KMS-11 (cell line): ENCODE data around the gene RGS7.

Experiments used
- H2AFZ ChIP-seq: fragments of 200-600 bp; sonication (generic); 2 replicates; pipeline ENCODE4 v1.6.1; 2016; ENCODE audit warnings: antibody characterized with exemption, mixed run types, low read depth
- H3K27ac ChIP-seq: fragments of 200-600 bp; sonication (generic); 2 replicates; pipeline ENCODE4 v1.6.1; 2016; ENCODE audit warnings: mild to moderate bottlenecking, mixed run types
- H3K27me3 ChIP-seq: fragments of 200-600 bp; sonication (generic); 2 replicates; pipeline ENCODE4 v1.6.1; 2017; ENCODE audit warnings: mild to moderate bottlenecking, low read depth, mixed run types, moderate library complexity; ENCODE audit not compliant: insufficient read depth
- H3K36me3 ChIP-seq: fragments of 200-600 bp; sonication (generic); 2 replicates; pipeline ENCODE4 v1.6.1; 2017; ENCODE audit warnings: mild to moderate bottlenecking, mixed run types; ENCODE audit not compliant: insufficient read depth
- H3K4me1 ChIP-seq: fragments of 200-600 bp; sonication (generic); 2 replicates; pipeline ENCODE4 v1.6.1; 2016; ENCODE audit warnings: mild to moderate bottlenecking, low read depth, mixed run types; ENCODE audit not compliant: poor library complexity, severe bottlenecking
- H3K4me2 ChIP-seq: fragments of 200-600 bp; sonication (generic); 2 replicates; pipeline ENCODE4 v1.7.0; 2016; ENCODE audit warnings: mild to moderate bottlenecking, mixed run types
- H3K4me3 ChIP-seq: fragments of 200-600 bp; sonication (generic); IDR thresholded peaks from 2 replicates; pipeline ENCODE4 v1.6.1; 2017; ENCODE audit warnings: low read depth, low read length, mixed read lengths; ENCODE audit not compliant: insufficient read depth
- H3K79me2 ChIP-seq: fragments of 200-600 bp; sonication (generic); 2 replicates; pipeline ENCODE4 v1.6.1; 2016; ENCODE audit warnings: low read depth, mixed run types; ENCODE audit not compliant: insufficient read depth
- H3K9ac ChIP-seq: fragments of 200-600 bp; sonication (generic); 2 replicates; pipeline ENCODE4 v1.6.1; 2016; ENCODE audit warnings: mild to moderate bottlenecking, mixed run types
- H4K20me1 ChIP-seq: fragments of 200-600 bp; sonication (generic); 2 replicates; pipeline ENCODE4 v1.6.1; 2016; ENCODE audit warnings: mild to moderate bottlenecking, mixed run types; ENCODE audit not compliant: insufficient read depth
- CTCF ChIP-seq: fragments of 200-600 bp; sonication (generic); conservative IDR thresholded peaks from 2 replicates; pipeline ENCODE4 v1.6.1; 2017; ENCODE audit warnings: low read depth, mild to moderate bottlenecking, antibody characterized with exemption, low read length, moderate library complexity, mixed read lengths

Gene RGS7

GRCh38 chr1:241235256-241235897 lies 121.6 kb downstream of the RGS7 start:
- Histone ChIP-seq H4K20me1 (no peaks in the 10 kb centered on the region), H3K4me2 (no peak overlapping the region), H3K4me3 (no peak overlapping the region), H3K9ac (no peak overlapping the region), H3K4me1 (no peaks in the 10 kb centered on the region), H3K36me3 (no peaks in the 10 kb centered on the region), H3K79me2 (no peaks in the 10 kb centered on the region), H3K27me3 (no peaks in the 10 kb centered on the region), H3K27ac (no peak overlapping the region), H2AFZ (no peak overlapping the region)
- no peak for TF ChIP-seq CTCF

- no peak overlapping the region for H3K27ac ChIP-seq
- no peak overlapping the region for H3K4me3 ChIP-seq
- H3K9ac ChIP-seq = no peak overlapping the region
- no peaks in the 10 kb centered on the region for H4K20me1 ChIP-seq
- H3K4me2 ChIP-seq = no peak overlapping the region
- H3K79me2 ChIP-seq = no peaks in the 10 kb centered on the region
- no peak overlapping the region for H2AFZ ChIP-seq
- no peaks in the 10 kb centered on the region for H3K36me3 ChIP-seq
- no peak for TF ChIP-seq CTCF
- no peaks in the 10 kb centered on the region for H3K4me1 ChIP-seq
- no peaks in the 10 kb centered on the region for H3K27me3 ChIP-seq
These were observed 127.3 kb downstream of the RGS7 start for GRCh38 chr1:241229711-241230110.

- Histone ChIP-seq H3K9ac (no peak overlapping the region), H3K79me2 (no peaks in the 10 kb centered on the region), H4K20me1 (no peaks in the 10 kb centered on the region), H3K27ac (no peak overlapping the region), H3K27me3 (no peaks in the 10 kb centered on the region), H3K4me1 (no peaks in the 10 kb centered on the region), H3K36me3 (no peaks in the 10 kb centered on the region), H2AFZ (no peak overlapping the region), H3K4me2 (no peak overlapping the region), H3K4me3 (no peak overlapping the region)
- TF ChIP-seq CTCF = no peak
These were observed 127.8 kb downstream of the RGS7 start for GRCh38 chr1:241229216-241229615.

- H3K36me3 ChIP-seq = no peaks in the 10 kb centered on the region
- H3K27me3 ChIP-seq = no peaks in the 10 kb centered on the region
- no peak overlapping the region for H3K27ac ChIP-seq
- no peak overlapping the region for H3K4me2 ChIP-seq
- H3K9ac ChIP-seq = no peak overlapping the region
- H4K20me1 ChIP-seq = no peaks in the 10 kb centered on the region
- H2AFZ ChIP-seq = no peak overlapping the region
- no peaks in the 10 kb centered on the region for H3K4me1 ChIP-seq
- TF ChIP-seq CTCF = no peak
- H3K4me3 ChIP-seq = no peak overlapping the region
- no peaks in the 10 kb centered on the region for H3K79me2 ChIP-seq
These were observed 128.7 kb downstream of the RGS7 start for GRCh38 chr1:241228339-241228738.
